Dermis blood vessel endothelial cell (primary cell): ENCODE measurements around the gene FMC1. TPM values are rescaled to one million over a fixed set of nuclear protein-coding genes. Genes with fewer than 3 reads are reported as not detected.

Source experiments
- DNase-seq: peaks from one replicate; pipeline ENCODE4 v3.0.0; 2010
- total RNA-seq: library from RNA; depleted of rRNA; stranded (reverse); fragments of >200 nt; gene quantifications from 2 replicates; pipeline ENCODE4 v1.2.3, GENCODE V29; 2014

FMC1 gene
- total RNA-seq, 1 donor from 2014 or later: 9.7 TPM

DNA sequence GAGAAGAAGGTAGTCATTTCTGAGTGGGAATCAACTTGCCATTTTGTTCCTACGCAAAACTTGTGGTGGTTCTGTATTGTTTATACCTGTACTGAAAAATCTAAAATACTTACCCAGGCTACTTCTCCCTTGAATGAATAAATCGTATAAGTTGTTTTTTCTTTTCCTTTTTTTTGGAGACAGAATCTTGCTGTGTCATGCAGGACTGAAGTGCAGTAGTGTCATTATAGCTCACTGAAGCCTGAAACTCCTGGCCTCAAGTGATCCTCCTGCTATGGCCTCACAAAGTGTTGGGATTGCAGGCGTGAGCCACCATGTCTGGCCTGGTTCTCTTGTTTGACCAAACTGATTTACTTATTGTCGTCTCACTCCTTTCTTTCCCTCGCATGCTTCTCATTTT is 46.5 kb downstream of the FMC1 start:
- DNase-seq: no peak

DNA sequence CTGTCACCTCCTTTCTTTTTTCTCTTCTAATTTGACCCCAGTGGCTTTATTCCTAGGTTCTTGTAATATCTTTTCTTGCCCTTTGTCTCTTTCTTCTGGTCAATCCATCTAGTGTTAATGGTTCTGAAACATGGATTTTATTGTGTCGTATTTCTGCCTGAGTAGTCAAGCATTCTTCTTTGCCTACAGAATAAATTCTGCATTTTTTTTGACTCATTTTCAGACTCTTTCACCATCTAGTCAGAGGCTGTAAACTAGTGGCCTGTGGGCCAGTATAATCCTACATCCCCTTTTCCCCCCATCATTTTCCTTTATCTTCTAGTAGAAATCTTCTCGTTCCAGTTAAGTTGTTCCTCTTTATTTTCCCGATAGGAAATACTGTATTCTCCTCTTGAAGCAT is 48.0 kb downstream of the FMC1 start:
- no peak for DNase-seq

DNA sequence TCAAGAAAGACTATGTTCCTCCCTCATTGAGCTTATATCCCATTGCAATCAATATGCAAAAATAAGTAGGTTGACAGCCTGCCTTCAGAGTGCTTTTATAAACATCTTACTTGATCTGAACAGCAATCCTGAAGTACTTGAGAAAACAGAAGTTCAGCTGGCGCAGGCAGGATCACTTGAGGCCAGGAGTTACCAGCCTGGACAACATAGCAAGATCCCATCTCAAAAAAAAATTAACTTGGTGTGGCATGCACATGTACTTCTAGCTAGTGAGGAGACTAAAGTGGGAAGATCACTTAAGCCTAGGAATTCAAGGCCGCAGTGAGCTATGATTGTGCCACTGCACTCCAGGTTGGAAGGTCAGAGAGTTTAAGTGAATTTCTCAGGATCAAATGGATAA is 48.6 kb downstream of the FMC1 start:
- no peak for DNase-seq

DNA sequence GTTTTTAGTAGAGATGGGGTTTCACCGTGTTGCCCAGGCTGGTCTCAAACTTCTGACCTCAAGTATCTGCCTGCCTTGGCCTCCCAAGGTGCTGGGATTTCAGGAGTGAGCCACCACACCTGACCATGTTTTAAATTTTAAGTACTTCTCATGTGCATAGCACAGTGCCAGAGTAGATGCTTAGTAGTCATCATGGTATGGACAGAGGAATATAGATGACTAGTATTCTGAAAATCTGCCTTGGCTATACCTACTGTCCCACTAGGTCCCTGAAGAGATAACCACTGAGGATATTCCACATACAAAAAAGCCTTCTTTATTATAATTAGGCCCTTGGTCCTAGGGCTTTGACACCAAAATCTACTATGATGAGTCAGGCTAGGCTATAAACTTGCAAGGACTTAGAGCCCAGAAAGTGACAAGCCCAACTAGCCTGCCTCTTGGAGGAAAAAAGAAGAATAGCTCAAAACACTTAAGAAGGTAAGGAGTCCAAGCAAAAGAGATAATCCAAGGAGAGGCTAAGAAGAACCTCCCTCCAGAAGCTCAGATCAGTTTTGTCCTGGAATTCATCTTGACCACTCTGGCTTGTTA is 52.6 kb downstream of the FMC1 start:
- no peak for DNase-seq

DNA sequence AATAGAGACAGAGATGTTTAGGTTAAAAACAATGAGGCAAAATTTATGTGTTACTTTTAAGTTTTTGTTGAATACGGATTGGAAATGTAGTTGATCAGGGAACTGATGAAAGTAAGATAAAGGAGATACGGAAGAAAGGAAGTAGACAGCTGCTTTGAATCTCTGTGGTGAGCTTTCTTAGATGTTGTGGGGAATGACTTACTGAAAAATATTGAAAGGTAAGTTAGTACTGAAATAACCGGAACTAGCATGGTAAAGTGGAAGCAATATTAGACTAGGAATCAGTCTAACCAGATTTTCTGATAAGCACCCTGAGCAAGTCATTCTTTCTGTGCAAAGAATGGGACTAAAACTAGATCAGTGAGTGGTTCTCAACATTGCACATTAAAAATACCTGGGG is 53.4 kb downstream of the FMC1 start:
- DNase-seq: no peak

Other genes with a start within 250 kb of the FMC1 start
- 44.6 and 73.2 TPM in 2 replicates for gene ZC3HAV1, start 231.6 kb upstream of the FMC1 start, total RNA-seq
- gene UBN2, start 110.1 kb upstream of the FMC1 start, total RNA-seq: 7.1 and 8.0 TPM in 2 replicates
- 38.8 and 53.2 TPM in 2 replicates for gene LUC7L2, start 18.6 kb downstream of the FMC1 start, total RNA-seq
- gene KLRG2, start 142.3 kb downstream of the FMC1 start, total RNA-seq: 0.09 and 0.34 TPM in 2 replicates
- gene CLEC2L, start 182.3 kb downstream of the FMC1 start, total RNA-seq: not detected in 2 replicates